Smooth muscle cell (in vitro differentiated cells): ENCODE measurements around the gene MLYCD. TPM values are rescaled to one million over a fixed set of nuclear protein-coding genes. Genes with fewer than 3 reads are reported as not detected.

Source experiments
- DNase-seq: peaks from one replicate; lab custom pipeline; 2025; ENCODE audit not compliant: unreplicated experiment; lab: John Stamatoyannopoulos, UW
- H2AFZ ChIP-seq: fragments of 200-600 bp; sonication (generic); 2 replicates; pipeline ENCODE4 v1.6.0; 2016; ENCODE audit warnings: antibody characterized with exemption, low read depth, mild to moderate bottlenecking
- H3F3A ChIP-seq: fragments of 200-600 bp; sonication (generic); 2 replicates; pipeline ENCODE4 v1.6.0; 2017; ENCODE audit warnings: antibody characterized with exemption, low read depth
- H3K27ac ChIP-seq: fragments of 200-600 bp; sonication (generic); 2 replicates; pipeline ENCODE4 v1.5.1; 2016; ENCODE audit warnings: low read depth, mild to moderate bottlenecking
- H3K27me3 ChIP-seq: fragments of 200-600 bp; sonication (generic); 2 replicates; pipeline ENCODE4 v1.6.1; 2016; ENCODE audit warnings: low read depth, mild to moderate bottlenecking
- H3K36me3 ChIP-seq: fragments of 200-600 bp; sonication (generic); 2 replicates; pipeline ENCODE4 v1.5.1; 2016; ENCODE audit warnings: low read depth
- H3K4me1 ChIP-seq: fragments of 200-600 bp; sonication (generic); 2 replicates; pipeline ENCODE4 v1.5.1; 2016; ENCODE audit warnings: low read depth
- H3K4me2 ChIP-seq: fragments of 200-600 bp; sonication (generic); 2 replicates; pipeline ENCODE4 v1.6.0; 2016; ENCODE audit warnings: mild to moderate bottlenecking
- H3K4me3 ChIP-seq: fragments of 200-600 bp; sonication (generic); 2 replicates; pipeline ENCODE4 v1.5.1; 2016; ENCODE audit warnings: mild to moderate bottlenecking
- H3K79me2 ChIP-seq: fragments of 200-600 bp; sonication (generic); 2 replicates; pipeline ENCODE4 v1.6.0; 2016; ENCODE audit warnings: low read depth, mild to moderate bottlenecking
- H3K9ac ChIP-seq: fragments of 200-600 bp; sonication (generic); 2 replicates; pipeline ENCODE4 v1.6.0; 2016; ENCODE audit warnings: low read depth
- H3K9me3 ChIP-seq: fragments of 200-600 bp; sonication (generic); replicated peaks from 2 replicates; pipeline ENCODE4 v1.5.1; 2016; ENCODE audit warnings: low read depth
- H4K20me1 ChIP-seq: fragments of 200-600 bp; sonication (generic); 2 replicates; pipeline ENCODE4 v1.6.0; 2016; ENCODE audit warnings: low read depth
- CTCF ChIP-seq: fragments of 200-600 bp; sonication (generic); IDR thresholded peaks from 2 replicates; pipeline ENCODE4 v1.5.1; 2017; ENCODE audit warnings: borderline replicate concordance, mild to moderate bottlenecking, antibody characterized with exemption; ENCODE audit not compliant: insufficient read depth, poor library complexity, severe bottlenecking
- WGBS: methylation state at CpG from one replicate; pipeline ENCODE4 v1.1.7; 2016; ENCODE audit warnings: low lambda C conversion rate; 5-methylcytosine and 5-hydroxymethylcytosine counted together
- polyA plus RNA-seq: library from polyadenylated mRNA; unstranded; fragments of >200 nt; fragmentation: Nextera tagmentation; extraction: Ambion mirVana; gene quantifications from 2 replicates; pipeline ENCODE4 v1.2.1, GENCODE V29; 2016
- total RNA-seq: library from RNA; depleted of rRNA; stranded (reverse); fragments of >200 nt; gene quantifications from 2 replicates; pipeline ENCODE4 v1.2.3, GENCODE V29; 2014

MLYCD gene
- total and polyA plus RNA-seq, 2 experiments from 2014 or later = 1.2 to 1.6 TPM

- TF ChIP-seq CTCF = no peak
- no peak for DNase-seq
- Histone ChIP-seq H3K9me3 (no peaks in the 10 kb centered on the region), H3K4me1 (peaks cover 3% of the 10 kb centered on the region), H3K36me3 (no peaks in the 10 kb centered on the region), H3K4me2 (no peak overlapping the region), H3K27ac (no peak overlapping the region), H4K20me1 (no peaks in the 10 kb centered on the region), H3K79me2 (no peaks in the 10 kb centered on the region), H3K4me3 (no peak overlapping the region), H2AFZ (no peak overlapping the region), H3K9ac (no peak overlapping the region), H3F3A (no peaks in the 10 kb centered on the region), H3K27me3 (no peaks in the 10 kb centered on the region)
- 89% methylated on average over 4 of the region's 4 CpGs for WGBS
These were observed 47.4 kb upstream of the MLYCD start for GRCh38 chr16:83851473-83851872.

GRCh38 chr16:83852774-83853173 lies 46.1 kb upstream of the MLYCD start:
- no peak for DNase-seq
- no peak for TF ChIP-seq CTCF
- WGBS = 96% methylated on average over 11 of the region's 11 CpGs

GRCh38 chr16:83853834-83854233 lies 45.1 kb upstream of the MLYCD start:
- H4K20me1 ChIP-seq = no peaks in the 10 kb centered on the region
- peaks cover 3% of the 10 kb centered on the region for H3K4me1 ChIP-seq
- H3K4me3 ChIP-seq = no peak overlapping the region
- no peaks in the 10 kb centered on the region for H3F3A ChIP-seq
- no peak overlapping the region for H3K27ac ChIP-seq
- WGBS = 97% methylated on average over 8 of the region's 8 CpGs
- no peaks in the 10 kb centered on the region for H3K9me3 ChIP-seq
- no peak overlapping the region for H3K9ac ChIP-seq
- no peaks in the 10 kb centered on the region for H3K27me3 ChIP-seq
- no peak for TF ChIP-seq CTCF
- no peak overlapping the region for H2AFZ ChIP-seq
- no peak overlapping the region for H3K4me2 ChIP-seq
- H3K79me2 ChIP-seq = no peaks in the 10 kb centered on the region
- DNase-seq = no peak
- H3K36me3 ChIP-seq = no peaks in the 10 kb centered on the region

More at GRCh38 chr16:83852774-83853173, 46.1 kb upstream of the MLYCD start:
- no peak overlapping the region for H3K27ac ChIP-seq
- no peaks in the 10 kb centered on the region for H4K20me1 ChIP-seq
- H3K9ac ChIP-seq = no peak overlapping the region
- H3K27me3 ChIP-seq = no peaks in the 10 kb centered on the region
- no peaks in the 10 kb centered on the region for H3K9me3 ChIP-seq
- no peaks in the 10 kb centered on the region for H3K79me2 ChIP-seq
- no peak overlapping the region for H2AFZ ChIP-seq
- no peak overlapping the region for H3K4me2 ChIP-seq
- H3K4me3 ChIP-seq = no peak overlapping the region
- H3F3A ChIP-seq = no peaks in the 10 kb centered on the region
- H3K4me1 ChIP-seq = peaks cover 3% of the 10 kb centered on the region
- no peaks in the 10 kb centered on the region for H3K36me3 ChIP-seq

GRCh38 chr16:83854420-83854819 lies 44.5 kb upstream of the MLYCD start:
- WGBS = 91% methylated on average over 9 of the region's 9 CpGs
- no peaks in the 10 kb centered on the region for H3K36me3 ChIP-seq
- no peaks in the 10 kb centered on the region for H3K9me3 ChIP-seq
- no peak overlapping the region for H3K9ac ChIP-seq
- no peak overlapping the region for H3K27ac ChIP-seq
- H2AFZ ChIP-seq = no peak overlapping the region
- H3K27me3 ChIP-seq = no peaks in the 10 kb centered on the region
- H3K4me3 ChIP-seq = no peak overlapping the region
- no peak for TF ChIP-seq CTCF
- H3K79me2 ChIP-seq = no peaks in the 10 kb centered on the region
- H3K4me2 ChIP-seq = no peak overlapping the region
- no peak for DNase-seq
- no peaks in the 10 kb centered on the region for H3K4me1 ChIP-seq
- H4K20me1 ChIP-seq = no peaks in the 10 kb centered on the region
- H3F3A ChIP-seq = no peaks in the 10 kb centered on the region
